Panc1 (cell line): ENCODE measurements around the gene CNOT1. TPM values are rescaled to one million over a fixed set of nuclear protein-coding genes. Genes with fewer than 3 reads are reported as not detected.

Experiments used
- ATAC-seq: fragments of 200-7000 bp; cut with Tn5 transposase; 2 replicates; pipeline ENCODE4 v1.9.1; 2020; ENCODE audit warnings: mild to moderate bottlenecking, moderate library complexity
- BruUV-seq: library from RNA; stranded (reverse); fragments of 400-500 nt; replicated peaks from 2 replicates; lab custom pipeline; 2021; lab: Mats Ljungman, UMichigan
- CTCF ChIA-PET: fragments of 300-600 bp; sonication (Branson Sonifier 250); formaldehyde crosslinking; loops from one replicate; lab custom pipeline; 2022; ENCODE audit warnings: antibody characterized with exemption; lab: Charles Lee
- POLR2A ChIA-PET: fragments of 300-600 bp; sonication (Branson Sonifier 250); formaldehyde crosslinking; loops from one replicate; lab custom pipeline; 2022; ENCODE audit warnings: antibody characterized with exemption; lab: Charles Lee
- DNase-seq: peaks from one replicate; pipeline ENCODE4 v3.0.0-alpha.2; 2010; ENCODE audit warnings: low read depth, low spot score
- H3K27ac ChIP-seq: 2 replicates; pipeline ENCODE4 v1.5.1; 2011; ENCODE audit warnings: mild to moderate bottlenecking, low read length, inconsistent platforms
- H3K27me3 ChIP-seq: fragments of 200-500 bp; sonication (Bioruptor generic); 2 replicates; pipeline ENCODE4 v1.6.0; 2014; ENCODE audit warnings: low read length, inconsistent platforms; ENCODE audit not compliant: control insufficient read depth, insufficient read depth
- H3K36me3 ChIP-seq: fragments of 200-500 bp; sonication (Bioruptor generic); 2 replicates; pipeline ENCODE4 v1.5.1; 2014; ENCODE audit warnings: inconsistent platforms, mild to moderate bottlenecking, low read length, moderate library complexity; ENCODE audit not compliant: control insufficient read depth, insufficient read depth
- H3K4me1 ChIP-seq: 2 replicates; pipeline ENCODE4 v1.5.1; 2011; ENCODE audit warnings: inconsistent platforms, mild to moderate bottlenecking, low read length, moderate library complexity; ENCODE audit not compliant: control insufficient read depth, insufficient read depth
- H3K4me3 ChIP-seq, 2 experiments: 2 replicates each; pipeline ENCODE4 v1.5.1; 2011 to 2012; ENCODE audit warnings: low read depth in 2 of 2, low read length in 2 of 2, mild to moderate bottlenecking in 2 of 2, inconsistent platforms in 1 of 2, moderate library complexity in 1 of 2
- H3K9me3 ChIP-seq: fragments of 200-500 bp; sonication (Bioruptor generic); 2 replicates; pipeline ENCODE4 v1.5.1; 2014; ENCODE audit warnings: low read depth, mild to moderate bottlenecking, inconsistent platforms, low read length, moderate library complexity; ENCODE audit not compliant: control insufficient read depth, insufficient read depth
- CTCF ChIP-seq: fragments of 450-650 bp; IDR thresholded peaks from 2 replicates; pipeline ENCODE4 v1.5.1; 2017; ENCODE audit warnings: mild to moderate bottlenecking
- POLR2AphosphoS5 ChIP-seq: IDR thresholded peaks from 2 replicates; pipeline ENCODE4 v1.6.1; 2012; ENCODE audit warnings: mild to moderate bottlenecking, low read depth, low read length, moderate library complexity
- REST ChIP-seq, 2 experiments: IDR thresholded peaks; 2 replicates each; pipeline ENCODE4 v1.6.1; 2011 to 2012; ENCODE audit warnings: low read depth in 2 of 2, control low read depth in 1 of 2, low read length in 1 of 2, mild to moderate bottlenecking in 1 of 2, moderate library complexity in 1 of 2; ENCODE audit not compliant: insufficient read depth in 1 of 2
- SIN3A ChIP-seq: IDR thresholded peaks from 2 replicates; pipeline ENCODE4 v1.6.1; 2012; ENCODE audit warnings: low read depth, mild to moderate bottlenecking, low read length, moderate library complexity, borderline replicate concordance; ENCODE audit not compliant: insufficient read depth
- TCF7L2 ChIP-seq: IDR thresholded peaks from 2 replicates; pipeline ENCODE4 v1.6.1; 2011; ENCODE audit warnings: mild to moderate bottlenecking, low read depth, low read length, inconsistent platforms
- in situ Hi-C: cut with HindIII; loops from 2 replicates; pipeline ENCODE4 v1.10.0; 2016; ENCODE audit warnings: low sequenced_read_pairs, low pct_unique_long_range_greater_than_20kb
- intact Hi-C: fragments of 100-400 bp; cut with micrococcal nuclease; formaldehyde crosslinking; loops from one replicate; pipeline ENCODE4 v1.10.0; 2022; ENCODE audit not compliant: unreplicated experiment
- total RNA-seq: library from RNA; stranded (reverse); gene quantifications from one replicate; pipeline ENCODE4 v1.2.1, GENCODE V29; 2021; ENCODE audit not compliant: unreplicated experiment

CNOT1 gene
- total RNA-seq, 1 experiment from 2014 or later, result 170 TPM

GRCh38 chr16:58472266-58472665 is 157.4 kb downstream of the CNOT1 start:
- ChIA-PET POLR2A (no interaction called here), CTCF (no interaction called here)
- TF ChIP-seq REST (IDR thresholded peaks at IDR 0.05; ENCODE audit: insufficient read depth in 1 of 2, low read depth in 2 of 2, low read length in 1 of 2), result no peak
- no peak for TF ChIP-seq SIN3A
- TF ChIP-seq TCF7L2, result no peak
- no peak for TF ChIP-seq POLR2AphosphoS5
- TF ChIP-seq CTCF, result no peak
- H3K4me1 ChIP-seq, result no peaks in the 10 kb centered on the region
- in situ Hi-C loops, result no loop called here
- no peaks in the 10 kb centered on the region for H3K36me3 ChIP-seq
- no peaks in the 10 kb centered on the region for H3K9me3 ChIP-seq
- no TSS peak for BruUV-seq
- H3K27ac ChIP-seq, result no peak overlapping the region
- intact Hi-C loops, result no loop called here
- DNase-seq (no peak), ATAC-seq (no peak)
- no peaks in the 10 kb centered on the region for H3K27me3 ChIP-seq
- H3K4me3 ChIP-seq, result no peak overlapping the region

GRCh38 chr16:58471209-58471975 is 158.2 kb downstream of the CNOT1 start:
- ATAC-seq (no peak), DNase-seq (no peak)
- no peak overlapping the region for H3K4me3 ChIP-seq
- intact Hi-C loops (no loop called here), in situ Hi-C loops (no loop called here)
- no peak overlapping the region for H3K27ac ChIP-seq
- BruUV-seq, result no TSS peak
- no peaks in the 10 kb centered on the region for H3K27me3 ChIP-seq
- no peaks in the 10 kb centered on the region for H3K4me1 ChIP-seq
- ChIA-PET POLR2A (no interaction called here), CTCF (no interaction called here)
- TF ChIP-seq POLR2AphosphoS5 (no peak), SIN3A (no peak), REST (IDR thresholded peaks at IDR 0.05; ENCODE audit: insufficient read depth in 1 of 2, low read depth in 2 of 2, low read length in 1 of 2) (no peak), TCF7L2 (no peak), CTCF (no peak)
- no peaks in the 10 kb centered on the region for H3K9me3 ChIP-seq
- H3K36me3 ChIP-seq, result no peaks in the 10 kb centered on the region
